Measurements from ENCODE around the gene FEV. TPM values are rescaled to one million over a fixed set of nuclear protein-coding genes. Genes with fewer than 3 reads are reported as not detected.
A peak's percentile ranks its signal among the peaks of the same experiment; 100 is the strongest.

Gene FEV
- total RNA-seq, 5 donors from 2014 or later (not counting 1 experiment from before 2014, with no cell fraction given) = not detected

- H3K4me3 ChIP-seq (ENCODE audit: control insufficient read depth in 1 of 2, extremely low read depth in 1 of 2, low read length in 1 of 2) = no peak overlapping the region
- no peaks in the 10 kb centered on the region for H3K9me3 Mint-ChIP-seq
- ChIA-PET CTCF (no interaction called here), POLR2A (no interaction called here)
- H3K4me3 Mint-ChIP-seq = peak overlapping the region in 1 of 3 donors; percentile 68
- ATAC-seq (replicated peaks in 1 of 4) (no peak), DNase-seq (no peak)
- no peaks in the 10 kb centered on the region for H3K36me3 ChIP-seq (ENCODE audit: control insufficient read depth in 2 of 2, extremely low read depth in 1 of 2, insufficient read depth in 1 of 2, low read length in 1 of 2)
- no peak overlapping the region for H3K27ac ChIP-seq (ENCODE audit: low read length)
- WGBS (ENCODE audit: insufficient coverage) = no CpG with 5 or more reads among the region's 1 CpG
- H3K4me1 ChIP-seq (ENCODE audit: control insufficient read depth in 1 of 2, extremely low read depth in 1 of 2, insufficient read depth in 2 of 2, low read length in 2 of 2) = peaks cover 0 to 35% of the 10 kb centered on the region in 2 experiments
- no peaks in the 10 kb centered on the region for H3K36me3 Mint-ChIP-seq
- peaks cover 11 to 70% of the 10 kb centered on the region in 2 experiments for H3K27me3 ChIP-seq (replicated peaks in 1 of 2; ENCODE audit: control insufficient read depth in 2 of 2, extremely low read depth in 1 of 2, insufficient read depth in 2 of 2, low read length in 1 of 2)
- peaks cover 11 to 28% (median 18%) of the 10 kb centered on the region in 3 donors for H3K4me1 Mint-ChIP-seq
- peaks cover 58 to 80% of the 10 kb centered on the region in 2 donors for H3K27me3 Mint-ChIP-seq
- no peak overlapping the region for H3K27ac Mint-ChIP-seq
- no peaks in the 10 kb centered on the region for H3K9me3 ChIP-seq
Measured at GRCh38 chr2:218958276-218958675, 26.7 kb downstream of the FEV start.

GRCh38 chr2:218957671-218958070 lies 27.3 kb downstream of the FEV start:
- Histone ChIP-seq H3K36me3 (ENCODE audit: control insufficient read depth in 2 of 2, extremely low read depth in 1 of 2, insufficient read depth in 1 of 2, low read length in 1 of 2) (no peaks in the 10 kb centered on the region), H3K27ac (ENCODE audit: low read length) (no peak overlapping the region), H3K9me3 (no peaks in the 10 kb centered on the region), H3K4me1 (ENCODE audit: control insufficient read depth in 1 of 2, extremely low read depth in 1 of 2, insufficient read depth in 2 of 2, low read length in 2 of 2) (peaks cover 0 to 29% of the 10 kb centered on the region in 2 experiments), H3K4me3 (ENCODE audit: control insufficient read depth in 1 of 2, extremely low read depth in 1 of 2, low read length in 1 of 2) (no peak overlapping the region), H3K27me3 (replicated peaks in 1 of 2; ENCODE audit: control insufficient read depth in 2 of 2, extremely low read depth in 1 of 2, insufficient read depth in 2 of 2, low read length in 1 of 2) (peaks cover 11 to 66% of the 10 kb centered on the region in 2 experiments)
- no peaks in the 10 kb centered on the region for H3K9me3 Mint-ChIP-seq
- 72% methylated on average over 4 of the region's 4 CpGs for WGBS (ENCODE audit: insufficient coverage)
- H3K36me3 Mint-ChIP-seq = no peaks in the 10 kb centered on the region
- ATAC-seq (replicated peaks in 1 of 4) (no peak), DNase-seq (no peak)
- CTCF ChIA-PET = no interaction called here
- no peak overlapping the region for H3K27ac Mint-ChIP-seq
- H3K4me1 Mint-ChIP-seq = peaks cover 11 to 28% (median 16%) of the 10 kb centered on the region in 3 donors
- H3K27me3 Mint-ChIP-seq = peaks cover 61 to 80% of the 10 kb centered on the region in 2 donors
- POLR2A ChIA-PET = no interaction called here
- no peak overlapping the region for H3K4me3 Mint-ChIP-seq

- ChIA-PET POLR2A (no interaction called here), CTCF (no interaction called here)
- no peak overlapping the region for H3K4me3 Mint-ChIP-seq
- H3K36me3 Mint-ChIP-seq = no peaks in the 10 kb centered on the region
- no peak for ATAC-seq (replicated peaks in 1 of 4)
- H3K4me1 ChIP-seq (ENCODE audit: control insufficient read depth in 1 of 2, extremely low read depth in 1 of 2, insufficient read depth in 2 of 2, low read length in 2 of 2) = peaks cover 0 to 20% of the 10 kb centered on the region in 2 experiments
- no CpG with 5 or more reads among the region's 1 CpG for WGBS (ENCODE audit: insufficient coverage)
- no peak overlapping the region for H3K27ac Mint-ChIP-seq
- H3K36me3 ChIP-seq (ENCODE audit: control insufficient read depth in 2 of 2, extremely low read depth in 1 of 2, insufficient read depth in 1 of 2, low read length in 1 of 2) = no peaks in the 10 kb centered on the region
- no peak overlapping the region for H3K4me3 ChIP-seq (ENCODE audit: control insufficient read depth in 1 of 2, extremely low read depth in 1 of 2, low read length in 1 of 2)
- no peak for DNase-seq
- H3K27me3 ChIP-seq (replicated peaks in 1 of 2; ENCODE audit: control insufficient read depth in 2 of 2, extremely low read depth in 1 of 2, insufficient read depth in 2 of 2, low read length in 1 of 2) = peaks cover 3 to 59% of the 10 kb centered on the region in 2 experiments
- H3K4me1 Mint-ChIP-seq = peaks cover 7 to 20% (median 8%) of the 10 kb centered on the region in 3 donors
- H3K27ac ChIP-seq (ENCODE audit: low read length) = no peak overlapping the region
- no peaks in the 10 kb centered on the region for H3K9me3 ChIP-seq
- no peaks in the 10 kb centered on the region for H3K9me3 Mint-ChIP-seq
- H3K27me3 Mint-ChIP-seq = peaks cover 61 to 76% of the 10 kb centered on the region in 2 donors
Measured at GRCh38 chr2:218956039-218956438, 28.9 kb downstream of the FEV start.

- Mint-ChIP-seq H3K27ac (no peak overlapping the region), H3K27me3 (peaks cover 66 to 76% of the 10 kb centered on the region in 2 donors), H3K36me3 (no peaks in the 10 kb centered on the region), H3K4me1 (peaks cover 4 to 13% (median 5%) of the 10 kb centered on the region in 3 donors), H3K4me3 (no peak overlapping the region), H3K9me3 (no peaks in the 10 kb centered on the region)
- Histone ChIP-seq H3K27me3 (replicated peaks in 1 of 2; ENCODE audit: control insufficient read depth in 2 of 2, extremely low read depth in 1 of 2, insufficient read depth in 2 of 2, low read length in 1 of 2) (peaks cover 4 to 52% of the 10 kb centered on the region in 2 experiments), H3K9me3 (no peaks in the 10 kb centered on the region), H3K36me3 (ENCODE audit: control insufficient read depth in 2 of 2, extremely low read depth in 1 of 2, insufficient read depth in 1 of 2, low read length in 1 of 2) (no peaks in the 10 kb centered on the region), H3K4me3 (ENCODE audit: control insufficient read depth in 1 of 2, extremely low read depth in 1 of 2, low read length in 1 of 2) (no peak overlapping the region), H3K4me1 (ENCODE audit: control insufficient read depth in 1 of 2, extremely low read depth in 1 of 2, insufficient read depth in 2 of 2, low read length in 2 of 2) (peaks cover 0 to 9% of the 10 kb centered on the region in 2 experiments), H3K27ac (ENCODE audit: low read length) (no peak overlapping the region)
- WGBS (ENCODE audit: insufficient coverage) = 78% methylated on average over 4 of the region's 8 CpGs
- no peak for ATAC-seq (replicated peaks in 1 of 4)
- CTCF ChIA-PET = interaction anchor here in 1 of 2 donors (0.6 kb wide), 1 partner anchor 43 kb away, joined by 10 read pairs; no protein-coding TSS in a partner anchor
- no peak for DNase-seq
- POLR2A ChIA-PET = no interaction called here
Measured at GRCh38 chr2:218954541-218955300, 30.3 kb downstream of the FEV start.

- H3K4me1 Mint-ChIP-seq = peaks cover 0 to 5% (median 0%) of the 10 kb centered on the region in 3 donors
- CTCF ChIA-PET = no interaction called here
- Histone ChIP-seq H3K4me1 (ENCODE audit: control insufficient read depth in 1 of 2, extremely low read depth in 1 of 2, insufficient read depth in 2 of 2, low read length in 2 of 2) (no peaks in the 10 kb centered on the region), H3K27me3 (replicated peaks in 1 of 2; ENCODE audit: control insufficient read depth in 2 of 2, extremely low read depth in 1 of 2, insufficient read depth in 2 of 2, low read length in 1 of 2) (peaks cover 4 to 48% of the 10 kb centered on the region in 2 experiments), H3K4me3 (ENCODE audit: control insufficient read depth in 1 of 2, extremely low read depth in 1 of 2, low read length in 1 of 2) (no peak overlapping the region), H3K36me3 (ENCODE audit: control insufficient read depth in 2 of 2, extremely low read depth in 1 of 2, insufficient read depth in 1 of 2, low read length in 1 of 2) (no peaks in the 10 kb centered on the region), H3K27ac (ENCODE audit: low read length) (no peak overlapping the region), H3K9me3 (no peaks in the 10 kb centered on the region)
- no peaks in the 10 kb centered on the region for H3K9me3 Mint-ChIP-seq
- DNase-seq (no peak), ATAC-seq (replicated peaks in 1 of 4) (no peak)
- no peak overlapping the region for H3K4me3 Mint-ChIP-seq
- WGBS (ENCODE audit: insufficient coverage) = 76% methylated on average over 18 of the region's 18 CpGs
- no peaks in the 10 kb centered on the region for H3K36me3 Mint-ChIP-seq
- H3K27me3 Mint-ChIP-seq = peaks cover 61 to 67% of the 10 kb centered on the region in 2 donors
- POLR2A ChIA-PET = no interaction called here
- no peak overlapping the region for H3K27ac Mint-ChIP-seq
Measured at GRCh38 chr2:218953366-218953954, 31.5 kb downstream of the FEV start.

- ChIA-PET CTCF (interaction anchor here in 1 of 2 donors (0.5 to 0.7 kb wide), 2 partner anchors 12 to 29 kb away, joined by 3 to 7 read pairs; no protein-coding TSS in a partner anchor), POLR2A (interaction anchor here in 1 of 2 donors (0.7 kb wide), 2 partner anchors 8 to 632 kb away, joined by 4 to 10 read pairs; no protein-coding TSS in a partner anchor)
- Mint-ChIP-seq H3K27ac (no peak overlapping the region), H3K27me3 (peaks cover 52 to 56% of the 10 kb centered on the region in 2 donors), H3K4me1 (no peaks in the 10 kb centered on the region), H3K36me3 (no peaks in the 10 kb centered on the region), H3K9me3 (no peaks in the 10 kb centered on the region), H3K4me3 (no peak overlapping the region)
- Histone ChIP-seq H3K4me1 (ENCODE audit: control insufficient read depth in 1 of 2, extremely low read depth in 1 of 2, insufficient read depth in 2 of 2, low read length in 2 of 2) (no peaks in the 10 kb centered on the region), H3K27ac (ENCODE audit: low read length) (no peak overlapping the region), H3K27me3 (replicated peaks in 1 of 2; ENCODE audit: control insufficient read depth in 2 of 2, extremely low read depth in 1 of 2, insufficient read depth in 2 of 2, low read length in 1 of 2) (peaks cover 4 to 42% of the 10 kb centered on the region in 2 experiments), H3K9me3 (no peaks in the 10 kb centered on the region), H3K4me3 (ENCODE audit: control insufficient read depth in 1 of 2, extremely low read depth in 1 of 2, low read length in 1 of 2) (no peak overlapping the region), H3K36me3 (ENCODE audit: control insufficient read depth in 2 of 2, extremely low read depth in 1 of 2, insufficient read depth in 1 of 2, low read length in 1 of 2) (no peaks in the 10 kb centered on the region)
- DNase-seq (no peak), ATAC-seq (replicated peaks in 1 of 4) (no peak)
- no CpG with 5 or more reads among the region's 7 CpGs for WGBS (ENCODE audit: insufficient coverage)
Measured at GRCh38 chr2:218952160-218952559, 32.8 kb downstream of the FEV start.
